ENCODE data around the gene CEACAM20. TPM values are rescaled to one million over a fixed set of nuclear protein-coding genes. Genes with fewer than 3 reads are reported as not detected.

Gene CEACAM20
- total RNA-seq, 1 experiment from 2014 or later, result not detected

- Histone ChIP-seq H3K4me3 (replicated peaks in 1 of 2; ENCODE audit: low read depth in 1 of 2, low read length in 2 of 2) (no peak overlapping the region), H2AFZ (ENCODE audit: low read depth, low read length, poor library complexity, severe bottlenecking) (no peak overlapping the region), H3K4me1 (ENCODE audit: control insufficient read depth in 1 of 2, insufficient read depth in 2 of 2, low read length in 2 of 2) (no peaks in the 10 kb centered on the region), H3K4me2 (ENCODE audit: low read length) (no peak overlapping the region), H4K20me1 (ENCODE audit: insufficient read depth) (no peaks in the 10 kb centered on the region), H3K79me2 (ENCODE audit: insufficient read depth, low read length) (no peaks in the 10 kb centered on the region), H3K27me3 (ENCODE audit: insufficient read depth, low read length) (no peaks in the 10 kb centered on the region), H3K9me3 (ENCODE audit: control insufficient read depth in 1 of 2, insufficient read depth in 1 of 2, low read depth in 1 of 2, low read length in 2 of 2) (peaks cover 66 to 80% of the 10 kb centered on the region in 2 experiments), H3K27ac (ENCODE audit: low read depth, low read length) (no peak overlapping the region), H3K9ac (ENCODE audit: low read length) (no peak overlapping the region), H3K9me2 (ENCODE audit: insufficient read depth) (no peaks in the 10 kb centered on the region), H3K36me3 (ENCODE audit: control insufficient read depth in 1 of 2, insufficient read depth in 2 of 2, low read length in 2 of 2) (peaks cover 23 to 55% of the 10 kb centered on the region in 2 experiments)
- DNase-seq (ENCODE audit: low read depth, low spot score) (no peak), ATAC-seq (no peak)
- POLR2A ChIA-PET, result no interaction called here
- RAD21 ChIA-PET (ENCODE audit: low non-redundant PET in 1 of 2, low total read pairs in 2 of 2, uncharacterized antibody in 2 of 2, unreplicated experiment in 2 of 2), result no interaction called here
- intact Hi-C loops (cut with micrococcal nuclease), result no loop called here
- CTCF ChIA-PET, result no interaction called here
- BruUV-seq (replicated peaks), result TSS peak; percentile 7
- TF ChIP-seq MAX (IDR thresholded peaks at IDR 0.05) (no peak), JUND (IDR thresholded peaks at IDR 0.05) (no peak), SIN3A (IDR thresholded peaks at IDR 0.05; ENCODE audit: low read depth) (no peak), CTCF (IDR thresholded peaks at IDR 0.05 in 2 of 3, conservative IDR thresholded peaks at IDR 0.05 in 1 of 3; ENCODE audit: borderline replicate concordance in 1 of 3, insufficient read depth in 1 of 3, low read depth in 2 of 3, low read length in 2 of 3) (no peak), YY1 (IDR thresholded peaks at IDR 0.05; ENCODE audit: extremely low read depth, insufficient replicate concordance, low read depth, low read length) (no peak), EZH2 (IDR thresholded peaks at IDR 0.05) (no peak), ZNF274 (IDR thresholded peaks at IDR 0.05; ENCODE audit: low read depth, low read length) (peak; percentile 100), CBX3 (IDR thresholded peaks at IDR 0.05; ENCODE audit: low read depth) (peak; percentile 46; the same call in 1 of the 2 replicates), TCF7L2 (IDR thresholded peaks at IDR 0.05; ENCODE audit: borderline replicate concordance, extremely low read depth, insufficient read depth, insufficient read length) (no peak), EZH2phosphoT487 (IDR thresholded peaks at IDR 0.05; ENCODE audit: borderline replicate concordance) (no peak), ZBTB33 (IDR thresholded peaks at IDR 0.05; ENCODE audit: extremely low read depth, insufficient replicate concordance, low read length) (no peak), POLR2A (IDR thresholded peaks at IDR 0.05; ENCODE audit: borderline replicate concordance, extremely low read depth, insufficient read depth, insufficient read length) (no peak), SRF (IDR thresholded peaks at IDR 0.05; ENCODE audit: low read depth) (no peak), SP1 (IDR thresholded peaks at IDR 0.05; ENCODE audit: low read depth) (no peak), ELF1 (IDR thresholded peaks at IDR 0.05; ENCODE audit: borderline replicate concordance, low read depth) (no peak), FOSL1 (IDR thresholded peaks at IDR 0.05; ENCODE audit: low read depth) (no peak), REST (IDR thresholded peaks at IDR 0.05; ENCODE audit: low read depth) (no peak), RAD21 (IDR thresholded peaks at IDR 0.05; ENCODE audit: low read depth) (no peak), CEBPB (IDR thresholded peaks at IDR 0.05; ENCODE audit: low read depth) (no peak), ZFX (IDR thresholded peaks at IDR 0.05) (no peak), EGR1 (IDR thresholded peaks at IDR 0.05; ENCODE audit: low read depth) (no peak)
Measured at GRCh38 chr19:44476559-44477408, 52.7 kb downstream of the CEACAM20 start.
